Inflammatory macrophage treated with lipopolysaccharide for 1 hour (primary cell): ENCODE data around the gene PCDH1.
"Not testable (repeated sequence)": the region's sequence is repeated elsewhere in the genome, so short reads cannot be mapped to it uniquely, and the experiment has no call there.

Source experiments
- DNase-seq, 2 donors: peaks; one replicate each; pipeline ENCODE4 v3.0.0-alpha.2; 2020 to 2022

Gene PCDH1

DNA sequence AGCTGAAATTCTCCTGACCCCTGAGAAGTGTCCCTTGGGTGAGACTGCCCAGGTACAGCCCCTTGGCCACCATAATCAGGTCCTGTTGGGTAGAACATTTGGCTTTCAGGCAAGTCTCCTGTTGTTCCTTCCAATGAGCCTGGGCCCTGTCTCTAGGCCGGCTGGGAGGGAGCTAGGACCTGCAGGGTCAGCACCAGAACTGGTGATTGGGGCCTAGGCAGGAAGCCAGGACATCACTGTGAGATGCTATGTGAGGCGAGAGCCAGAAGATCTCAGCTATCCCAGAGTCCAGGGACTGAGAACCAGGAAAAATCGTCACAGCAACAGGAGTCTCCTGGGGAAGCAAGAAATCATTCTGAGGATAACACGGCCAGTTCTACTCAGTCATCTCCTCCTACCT is 51.5 kb downstream of the PCDH1 start:
- DNase-seq = no peak

DNA sequence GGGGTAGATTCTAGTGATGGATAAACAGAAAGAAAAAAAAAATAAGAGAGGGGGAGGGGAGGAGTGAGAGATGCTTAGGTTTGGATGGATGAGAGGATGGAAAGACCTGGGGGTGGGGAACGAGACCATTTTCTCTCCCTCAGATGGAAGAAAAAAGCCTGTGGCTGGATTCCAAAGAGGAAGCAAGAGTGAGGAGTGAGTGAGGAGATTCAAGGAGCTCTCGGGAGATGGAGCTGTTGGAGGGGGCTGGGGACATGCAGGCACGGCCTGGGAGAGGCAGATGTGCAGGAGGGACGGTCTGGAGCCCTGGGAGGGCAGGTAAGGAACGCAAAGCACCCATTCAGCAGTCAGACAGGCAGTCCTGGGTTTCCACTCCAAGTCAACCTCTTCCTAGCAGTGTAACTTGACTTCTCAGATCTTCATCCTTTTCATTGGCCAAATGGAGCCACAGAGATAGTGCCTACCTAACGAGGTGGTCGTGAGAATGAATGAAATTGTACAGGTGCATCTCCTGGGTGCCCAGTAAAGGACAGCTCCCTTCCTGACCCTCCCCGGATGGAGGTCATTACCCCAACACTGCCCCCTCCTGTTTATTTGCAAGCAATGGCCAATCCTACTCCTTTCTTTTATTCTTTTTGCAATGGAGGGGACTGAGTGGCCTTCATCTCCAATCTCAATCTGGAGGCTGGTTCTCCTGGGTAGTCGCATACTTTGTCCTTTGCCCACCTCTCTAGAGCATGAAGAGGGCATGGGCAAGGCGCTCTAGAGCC is 52.2 kb downstream of the PCDH1 start:
- peak; percentile 16 to 38 for DNase-seq

- no peak for DNase-seq
Measured at GRCh38 chr5:141825241-141825671, 53.0 kb downstream of the PCDH1 start.

DNA sequence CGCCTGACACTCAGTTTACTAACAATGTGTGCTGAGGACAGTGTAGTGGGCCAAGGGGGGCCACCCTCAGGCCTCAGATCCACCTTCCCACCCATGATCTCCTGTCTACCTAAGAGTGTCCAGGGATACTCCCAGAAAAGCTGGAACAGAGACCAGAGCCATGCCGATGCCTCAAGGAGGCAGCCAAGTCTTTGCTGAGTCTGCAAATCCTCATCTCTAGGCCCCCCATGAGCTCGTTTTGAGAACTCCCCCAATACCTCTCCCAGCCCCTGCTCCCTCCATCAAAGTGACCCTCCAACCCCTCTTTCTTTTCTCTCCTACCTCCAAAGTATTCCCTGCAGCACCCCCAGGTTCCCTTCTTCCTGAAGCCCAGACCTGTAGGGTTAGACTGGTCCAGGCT is 53.5 kb downstream of the PCDH1 start:
- DNase-seq = no peak

DNA sequence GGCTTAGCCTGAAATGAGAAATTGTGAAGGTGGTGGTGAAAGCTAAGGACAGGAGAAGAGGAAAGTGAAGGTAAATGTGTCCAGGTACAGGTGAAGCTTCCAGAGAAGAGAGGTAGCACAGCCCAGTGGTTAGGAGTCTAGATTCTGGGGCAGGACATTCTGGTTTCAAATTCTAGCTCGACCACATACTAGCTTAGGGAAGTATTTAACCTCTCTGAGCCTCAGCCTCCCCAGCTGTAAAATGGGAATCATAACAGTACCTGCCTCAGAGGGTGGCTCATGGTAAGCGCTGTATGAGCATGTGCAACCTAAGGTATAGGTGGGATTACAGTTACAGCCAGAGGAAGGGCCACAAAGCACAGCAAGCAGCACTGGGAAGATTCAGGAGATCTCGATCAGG is 55.2 kb downstream of the PCDH1 start:
- DNase-seq = no peak

GRCh38 chr5:141822144-141822543 is 56.1 kb downstream of the PCDH1 start:
- DNase-seq = no peak

GRCh38 chr5:141821430-141821925 is 56.7 kb downstream of the PCDH1 start:
- DNase-seq = peak in 1 of 2 donors; percentile 14

- not testable (repeated sequence) for DNase-seq
Measured at GRCh38 chr5:141820686-141821085, 57.5 kb downstream of the PCDH1 start.

- DNase-seq = no peak
Measured at GRCh38 chr5:141817631-141818030, 60.6 kb downstream of the PCDH1 start.

DNA sequence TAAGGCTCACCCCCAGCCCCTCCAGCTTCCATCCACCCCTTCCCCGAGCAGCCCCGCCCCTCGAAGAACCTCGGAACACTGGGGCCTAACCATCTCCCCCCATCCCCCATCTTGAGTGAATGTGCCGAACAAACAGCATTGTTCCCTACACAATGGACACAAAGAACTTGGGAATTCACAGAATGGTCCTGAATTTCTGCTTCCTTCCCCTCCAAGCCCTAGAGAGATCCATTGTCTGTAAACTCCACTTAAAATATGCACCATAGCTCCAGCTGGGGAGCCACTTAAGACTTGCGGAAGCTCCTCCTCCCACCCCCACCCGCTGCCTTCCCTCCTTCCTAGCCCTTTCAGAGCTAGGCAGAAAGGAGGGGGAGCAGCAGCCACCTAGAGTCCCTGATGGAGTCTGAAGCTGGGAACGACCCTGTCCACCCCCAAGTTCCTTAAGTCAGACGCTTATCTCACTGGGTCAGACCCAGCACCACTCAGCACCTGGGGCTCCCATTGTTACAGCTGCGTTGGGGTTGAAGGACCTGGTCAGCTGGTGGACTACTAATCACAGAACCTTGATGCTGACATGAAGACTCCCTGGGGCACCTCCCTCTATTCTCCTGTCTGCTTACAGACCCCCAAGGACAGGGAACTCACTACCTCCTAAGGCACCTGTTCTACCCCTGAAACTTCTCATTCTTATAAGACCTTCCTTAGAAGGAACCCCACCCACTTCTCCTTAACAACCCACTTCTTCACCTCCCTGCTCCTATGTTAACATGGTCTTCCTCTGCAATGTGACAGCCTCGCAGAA is 61.4 kb downstream of the PCDH1 start:
- no peak for DNase-seq

- no peak for DNase-seq
Measured at GRCh38 chr5:141815796-141816180, 62.4 kb downstream of the PCDH1 start.

- no peak for DNase-seq
Measured at GRCh38 chr5:141815051-141815795, 63.0 kb downstream of the PCDH1 start.

- peak; percentile 10 to 66 for DNase-seq
Measured at GRCh38 chr5:141814064-141814964, 63.9 kb downstream of the PCDH1 start.

DNA sequence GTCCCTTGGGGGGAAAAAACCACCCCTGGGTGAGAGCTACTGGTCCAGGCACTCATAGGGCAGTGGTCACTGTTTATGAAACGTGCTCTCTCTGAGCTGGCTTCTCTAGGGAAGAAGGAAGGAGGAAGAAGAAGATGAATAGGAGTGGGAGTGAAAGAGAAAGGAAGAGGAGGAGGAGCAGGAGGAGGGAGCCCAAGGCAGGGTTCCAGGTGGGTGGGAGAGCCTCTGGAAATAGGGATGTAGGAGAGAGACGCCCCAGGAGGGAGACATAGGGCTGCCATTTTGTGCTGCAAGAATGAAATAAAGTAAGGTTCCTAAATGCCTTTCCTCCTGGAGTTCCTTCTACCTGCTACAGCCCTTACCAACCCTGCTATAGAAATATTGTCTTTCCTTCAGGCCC is 65.7 kb downstream of the PCDH1 start:
- no peak for DNase-seq

- DNase-seq = no peak
Measured at GRCh38 chr5:141811287-141812155, 66.7 kb downstream of the PCDH1 start.

- no peak for DNase-seq
Measured at GRCh38 chr5:141810702-141811101, 67.5 kb downstream of the PCDH1 start.

DNA sequence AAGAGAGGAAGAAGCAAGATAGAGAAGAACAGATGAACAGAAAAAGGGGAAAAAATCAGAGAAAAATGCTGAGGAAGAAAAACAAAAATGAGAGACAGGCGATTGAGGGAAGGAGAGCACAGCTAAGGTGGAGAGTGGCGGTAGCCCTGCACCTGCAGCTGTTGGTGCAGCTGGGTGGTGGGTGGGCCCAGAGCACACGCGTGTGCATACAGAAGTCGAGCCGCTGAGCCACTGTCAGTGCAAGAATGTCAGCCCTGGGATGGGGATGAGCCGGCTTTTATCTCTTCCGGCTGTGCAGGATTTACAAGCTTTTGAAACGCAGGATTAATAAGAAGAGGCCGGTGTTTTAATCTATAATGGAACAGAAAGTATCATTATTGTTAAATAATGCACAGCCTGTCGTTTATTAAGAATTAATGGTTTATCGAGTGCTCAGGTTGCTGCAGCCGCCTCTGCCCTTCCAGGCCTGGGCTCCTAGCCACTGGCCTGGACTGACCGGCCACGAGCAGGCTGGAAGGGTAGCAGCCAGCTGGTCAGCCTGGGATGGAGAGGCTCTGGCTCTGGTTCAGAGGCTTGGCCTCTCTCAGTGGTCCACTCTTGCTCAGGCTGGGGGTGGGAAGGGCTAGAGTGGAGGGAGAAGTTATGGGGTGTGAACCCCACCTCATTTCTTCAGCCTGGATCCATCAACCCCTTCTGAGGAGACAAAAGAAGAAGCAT is 68.7 kb downstream of the PCDH1 start:
- no peak for DNase-seq

- no peak for DNase-seq
Measured at GRCh38 chr5:141808857-141809256, 69.4 kb downstream of the PCDH1 start.

GRCh38 chr5:141807732-141808131 is 70.5 kb downstream of the PCDH1 start:
- no peak for DNase-seq

- no peak for DNase-seq
Measured at GRCh38 chr5:141807329-141807728, 70.9 kb downstream of the PCDH1 start.

GRCh38 chr5:141806626-141807025 is 71.6 kb downstream of the PCDH1 start:
- no peak for DNase-seq
